HEK293 (cell line): ENCODE data around the gene OTC.

ENCODE experiments used
- CTCF ChIA-PET: fragments of 350-600 bp; formaldehyde crosslinking; extraction: SDS; loops from one replicate; lab custom pipeline; 2021; ENCODE audit warnings: antibody characterized with exemption; lab: Yijun Ruan, JAX
- POLR2A ChIA-PET: fragments of 300-600 bp; formaldehyde crosslinking; extraction: SDS; loops from one replicate; lab custom pipeline; 2020; ENCODE audit warnings: antibody characterized with exemption, inconsistent platforms; lab: Yijun Ruan, JAX
- H3K27ac ChIP-seq: fragments of 200-500 bp; sonication (Bioruptor generic); 2 replicates; pipeline ENCODE4 v1.5.1; 2014; ENCODE audit warnings: low read depth, low read length, control low read depth, inconsistent platforms; ENCODE audit errors: extremely low read depth
- H3K36me3 ChIP-seq, 2 experiments: fragments of 200-500 bp in 1 of 2; sonication (Bioruptor generic) in 1 of 2; 1 replicate in 1 of 2; 2 replicates in 1 of 2; pipeline ENCODE4 v1.5.1; 2014 to 2017; ENCODE audit warnings: inconsistent platforms in 2 of 2, low read length in 2 of 2; ENCODE audit not compliant: control insufficient read depth in 2 of 2, insufficient read depth in 1 of 2
- H3K4me1 ChIP-seq: fragments of 200-500 bp; sonication (Bioruptor generic); 2 replicates; pipeline ENCODE4 v1.5.1; 2014; ENCODE audit warnings: mild to moderate bottlenecking, low read length, inconsistent platforms; ENCODE audit not compliant: control insufficient read depth, insufficient read depth
- H3K4me3 ChIP-seq: 2 replicates; pipeline ENCODE4 v1.5.1; 2011; ENCODE audit warnings: low read depth, mild to moderate bottlenecking, control low read depth, low read length, moderate library complexity
- H3K9me3 ChIP-seq: fragments of 200-500 bp; sonication (Bioruptor generic); 2 replicates; pipeline ENCODE4 v1.5.1; 2014; ENCODE audit warnings: low read depth, low read length, inconsistent platforms; ENCODE audit not compliant: control insufficient read depth, insufficient read depth
- ZNF202 ChIP-seq: fragments of 450-650 bp; formaldehyde crosslinking; IDR thresholded peaks from 2 replicates; pipeline ENCODE4 v1.5.1; 2016; ENCODE audit warnings: missing biosample characterization, missing genetic modification characterization, borderline replicate concordance
- TF ChIP-seq, protein P1 (sequence below): fragments of 450-650 bp; formaldehyde crosslinking; IDR thresholded peaks from 2 replicates; pipeline ENCODE4 v1.5.1; 2016; ENCODE audit warnings: missing biosample characterization, missing genetic modification characterization
- TF ChIP-seq, protein P2 (sequence below): fragments of 450-650 bp; formaldehyde crosslinking; IDR thresholded peaks from 2 replicates; pipeline ENCODE4 v1.5.1; 2017; ENCODE audit warnings: missing biosample characterization, missing genetic modification characterization
- TF ChIP-seq, protein P3 (sequence below): fragments of 450-650 bp; formaldehyde crosslinking; IDR thresholded peaks from 2 replicates; pipeline ENCODE4 v1.5.1; 2016; ENCODE audit warnings: missing biosample characterization, missing genetic modification characterization, low read depth

The OTC gene

DNA sequence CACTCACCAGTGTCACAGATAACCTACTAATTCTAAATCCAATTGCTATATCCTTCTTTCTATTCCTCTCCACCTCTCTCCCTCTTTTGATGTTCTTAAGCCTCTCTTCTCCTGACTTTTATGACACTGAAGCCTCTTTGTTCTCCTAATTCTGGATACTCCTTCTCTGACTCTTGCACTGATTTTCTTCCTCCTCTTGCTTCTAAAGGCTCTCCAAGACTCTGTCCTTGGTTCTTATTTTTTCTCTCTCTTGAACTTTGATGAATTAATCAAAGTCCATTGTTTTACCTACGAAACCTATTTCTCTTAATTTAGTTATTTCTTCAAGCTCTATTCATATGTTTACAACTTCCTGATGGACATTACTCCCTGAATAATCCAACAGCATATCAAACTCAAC lies 113.3 kb downstream of the OTC start:
- H3K9me3 ChIP-seq = no peaks in the 10 kb centered on the region
- POLR2A ChIA-PET = no interaction called here
- TF ChIP-seq, protein P1, sequence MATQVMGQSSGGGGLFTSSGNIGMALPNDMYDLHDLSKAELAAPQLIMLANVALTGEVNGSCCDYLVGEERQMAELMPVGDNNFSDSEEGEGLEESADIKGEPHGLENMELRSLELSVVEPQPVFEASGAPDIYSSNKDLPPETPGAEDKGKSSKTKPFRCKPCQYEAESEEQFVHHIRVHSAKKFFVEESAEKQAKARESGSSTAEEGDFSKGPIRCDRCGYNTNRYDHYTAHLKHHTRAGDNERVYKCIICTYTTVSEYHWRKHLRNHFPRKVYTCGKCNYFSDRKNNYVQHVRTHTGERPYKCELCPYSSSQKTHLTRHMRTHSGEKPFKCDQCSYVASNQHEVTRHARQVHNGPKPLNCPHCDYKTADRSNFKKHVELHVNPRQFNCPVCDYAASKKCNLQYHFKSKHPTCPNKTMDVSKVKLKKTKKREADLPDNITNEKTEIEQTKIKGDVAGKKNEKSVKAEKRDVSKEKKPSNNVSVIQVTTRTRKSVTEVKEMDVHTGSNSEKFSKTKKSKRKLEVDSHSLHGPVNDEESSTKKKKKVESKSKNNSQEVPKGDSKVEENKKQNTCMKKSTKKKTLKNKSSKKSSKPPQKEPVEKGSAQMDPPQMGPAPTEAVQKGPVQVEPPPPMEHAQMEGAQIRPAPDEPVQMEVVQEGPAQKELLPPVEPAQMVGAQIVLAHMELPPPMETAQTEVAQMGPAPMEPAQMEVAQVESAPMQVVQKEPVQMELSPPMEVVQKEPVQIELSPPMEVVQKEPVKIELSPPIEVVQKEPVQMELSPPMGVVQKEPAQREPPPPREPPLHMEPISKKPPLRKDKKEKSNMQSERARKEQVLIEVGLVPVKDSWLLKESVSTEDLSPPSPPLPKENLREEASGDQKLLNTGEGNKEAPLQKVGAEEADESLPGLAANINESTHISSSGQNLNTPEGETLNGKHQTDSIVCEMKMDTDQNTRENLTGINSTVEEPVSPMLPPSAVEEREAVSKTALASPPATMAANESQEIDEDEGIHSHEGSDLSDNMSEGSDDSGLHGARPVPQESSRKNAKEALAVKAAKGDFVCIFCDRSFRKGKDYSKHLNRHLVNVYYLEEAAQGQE = peak; percentile 66; the same call in 1 of the 2 replicates
- no peak for TF ChIP-seq ZNF202 (tag by site-specific recombination)
- TF ChIP-seq, all 188 proteins: peak for 1
- Histone ChIP-seq H3K27ac (no peak overlapping the region), H3K4me3 (no peak overlapping the region), H3K36me3 (no peaks in the 10 kb centered on the region), H3K4me1 (no peaks in the 10 kb centered on the region)
- CTCF ChIA-PET = interaction anchor here (0.6 to 1.2 kb wide), 3 partner anchors 8 to 127 kb away, joined by 3 to 4 read pairs (median 3); no protein-coding TSS in a partner anchor

DNA sequence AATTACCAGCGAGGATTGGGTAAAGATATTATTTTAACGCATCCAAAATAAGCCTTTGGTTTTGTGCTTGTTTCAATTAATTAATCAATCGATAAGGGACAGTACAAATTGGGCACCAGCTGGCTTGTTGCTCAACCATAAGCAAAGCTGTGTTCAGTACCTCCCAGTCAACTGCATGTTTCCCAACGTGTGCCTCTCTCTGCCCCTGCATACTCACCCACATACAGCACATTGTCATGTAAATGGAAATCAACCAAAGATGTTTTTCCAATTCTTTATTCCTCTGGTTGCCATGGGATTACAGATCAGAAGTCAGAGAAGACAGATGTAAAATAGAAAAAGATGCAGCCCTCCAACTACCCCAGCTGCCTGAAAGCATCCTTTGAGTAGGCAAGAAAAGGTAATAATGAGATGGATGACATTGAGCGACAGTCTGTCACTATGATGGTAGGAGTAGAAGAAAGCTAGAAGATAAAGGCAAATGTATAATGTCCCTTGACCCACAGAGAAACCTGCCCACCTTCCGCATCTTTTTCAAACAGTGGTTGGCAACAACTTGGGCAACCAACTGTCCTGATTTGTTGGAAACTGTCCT lies 116.3 kb downstream of the OTC start:
- Histone ChIP-seq H3K4me3 (no peak overlapping the region), H3K27ac (no peak overlapping the region), H3K4me1 (no peaks in the 10 kb centered on the region), H3K9me3 (no peaks in the 10 kb centered on the region), H3K36me3 (no peaks in the 10 kb centered on the region)
- POLR2A ChIA-PET = interaction anchor here (0.6 kb wide), 1 partner anchor 40 kb away, joined by 5 read pairs; no protein-coding TSS in a partner anchor
- CTCF ChIA-PET = interaction anchor here (0.9 kb wide), 1 partner anchor 186 kb away, joined by 3 read pairs; no protein-coding TSS in a partner anchor
- TF ChIP-seq, protein P2, sequence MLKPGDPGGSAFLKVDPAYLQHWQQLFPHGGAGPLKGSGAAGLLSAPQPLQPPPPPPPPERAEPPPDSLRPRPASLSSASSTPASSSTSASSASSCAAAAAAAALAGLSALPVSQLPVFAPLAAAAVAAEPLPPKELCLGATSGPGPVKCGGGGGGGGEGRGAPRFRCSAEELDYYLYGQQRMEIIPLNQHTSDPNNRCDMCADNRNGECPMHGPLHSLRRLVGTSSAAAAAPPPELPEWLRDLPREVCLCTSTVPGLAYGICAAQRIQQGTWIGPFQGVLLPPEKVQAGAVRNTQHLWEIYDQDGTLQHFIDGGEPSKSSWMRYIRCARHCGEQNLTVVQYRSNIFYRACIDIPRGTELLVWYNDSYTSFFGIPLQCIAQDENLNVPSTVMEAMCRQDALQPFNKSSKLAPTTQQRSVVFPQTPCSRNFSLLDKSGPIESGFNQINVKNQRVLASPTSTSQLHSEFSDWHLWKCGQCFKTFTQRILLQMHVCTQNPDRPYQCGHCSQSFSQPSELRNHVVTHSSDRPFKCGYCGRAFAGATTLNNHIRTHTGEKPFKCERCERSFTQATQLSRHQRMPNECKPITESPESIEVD (tag by site-specific recombination) = no peak
- TF ChIP-seq, protein P3, sequence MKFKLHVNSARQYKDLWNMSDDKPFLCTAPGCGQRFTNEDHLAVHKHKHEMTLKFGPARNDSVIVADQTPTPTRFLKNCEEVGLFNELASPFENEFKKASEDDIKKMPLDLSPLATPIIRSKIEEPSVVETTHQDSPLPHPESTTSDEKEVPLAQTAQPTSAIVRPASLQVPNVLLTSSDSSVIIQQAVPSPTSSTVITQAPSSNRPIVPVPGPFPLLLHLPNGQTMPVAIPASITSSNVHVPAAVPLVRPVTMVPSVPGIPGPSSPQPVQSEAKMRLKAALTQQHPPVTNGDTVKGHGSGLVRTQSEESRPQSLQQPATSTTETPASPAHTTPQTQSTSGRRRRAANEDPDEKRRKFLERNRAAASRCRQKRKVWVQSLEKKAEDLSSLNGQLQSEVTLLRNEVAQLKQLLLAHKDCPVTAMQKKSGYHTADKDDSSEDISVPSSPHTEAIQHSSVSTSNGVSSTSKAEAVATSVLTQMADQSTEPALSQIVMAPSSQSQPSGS (tag by site-specific recombination) = no peak
